HG03095 (cell line): ENCODE results near the gene FHIT.

Source experiments
- ATAC-seq: cut with Tn5 transposase; IDR thresholded peaks from one replicate; pipeline ENCODE4 v1.9.1; 2021; ENCODE audit warnings: moderate library complexity; ENCODE audit not compliant: unreplicated experiment

The FHIT gene

GRCh38 chr3:59930170-59930569 lies 1321.1 kb downstream of the FHIT start:
- no peak for ATAC-seq

- ATAC-seq = no peak
These were observed 1324.2 kb downstream of the FHIT start for GRCh38 chr3:59927056-59927455.

DNA sequence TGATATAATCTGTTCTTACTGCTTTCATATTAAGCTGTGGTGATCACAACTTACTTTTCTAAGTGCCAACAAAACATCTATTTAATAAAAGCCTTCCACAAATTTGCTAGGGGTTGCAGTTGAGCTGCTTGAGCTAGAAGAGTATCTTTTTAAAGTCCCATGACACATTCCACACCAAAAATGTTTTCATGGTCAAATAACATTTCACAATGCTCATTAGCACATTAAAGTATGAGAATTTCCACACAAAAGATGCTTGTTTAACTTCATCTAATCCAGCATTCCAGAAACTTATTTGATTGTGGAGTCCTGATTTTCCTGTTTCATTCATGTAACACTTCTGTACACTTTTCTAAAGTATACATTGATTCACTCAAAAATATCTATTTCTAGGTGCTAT lies 1325.3 kb downstream of the FHIT start:
- no peak for ATAC-seq

DNA sequence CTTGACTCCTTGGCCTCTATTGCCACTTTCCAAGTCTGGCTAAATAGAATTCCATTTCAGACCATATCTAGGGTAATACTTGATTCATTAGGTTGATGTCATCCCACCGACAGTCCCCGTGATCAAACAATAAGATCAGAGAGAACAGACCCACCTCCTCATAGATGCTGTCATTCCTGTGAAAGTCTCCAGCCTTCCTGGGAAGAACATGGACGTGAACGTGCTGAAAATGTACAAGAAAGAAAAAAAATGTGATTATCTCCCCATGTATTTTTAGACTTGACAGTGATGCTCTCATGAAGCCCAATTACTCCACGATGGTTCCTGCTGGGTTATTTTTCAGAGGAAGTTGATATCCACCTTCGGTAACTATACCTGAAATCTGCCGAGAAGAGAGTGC lies 1329.1 kb downstream of the FHIT start:
- no peak for ATAC-seq

- ATAC-seq = no peak
These were observed 1330.4 kb downstream of the FHIT start for GRCh38 chr3:59920822-59921221.

- no peak for ATAC-seq
These were observed 1331.7 kb downstream of the FHIT start for GRCh38 chr3:59919586-59919985.

DNA sequence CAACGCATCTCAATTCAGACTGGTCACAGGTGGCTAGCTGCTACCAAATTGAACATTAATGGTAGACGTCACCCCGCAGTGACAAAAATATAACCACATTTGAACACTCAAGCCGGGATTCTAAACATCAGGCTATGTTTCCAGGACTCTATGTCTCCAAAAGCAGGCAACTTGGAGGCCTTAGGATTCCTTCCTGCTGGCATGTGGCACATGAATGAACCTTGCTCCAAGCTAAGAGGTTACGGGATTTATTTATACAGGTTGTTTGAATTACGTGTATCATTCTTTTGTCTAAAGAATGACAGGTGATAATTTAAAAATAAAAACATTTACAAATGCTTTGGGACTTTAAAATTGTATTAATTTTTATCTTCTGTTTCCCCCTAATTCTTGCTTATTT lies 1337.0 kb downstream of the FHIT start:
- ATAC-seq = no peak

GRCh38 chr3:59913645-59914044 lies 1337.6 kb downstream of the FHIT start:
- no peak for ATAC-seq

DNA sequence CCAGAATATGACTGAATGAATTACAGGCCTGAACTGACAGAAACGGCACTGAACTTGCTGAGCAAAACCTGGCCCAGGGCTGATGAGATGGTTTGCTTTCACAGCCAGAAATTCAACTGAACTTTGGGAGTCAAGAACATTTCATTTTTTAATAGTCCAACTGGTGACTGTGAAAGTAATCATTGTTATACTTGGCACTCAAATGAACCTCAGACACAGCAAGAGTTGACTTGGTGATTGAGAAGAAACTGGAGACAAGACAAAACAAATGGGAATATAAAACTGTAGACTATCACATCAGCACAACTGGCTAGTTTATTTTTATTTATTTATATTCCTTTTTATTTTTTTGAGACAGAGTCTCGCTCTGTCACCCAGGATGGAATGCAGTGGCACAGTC lies 1342.6 kb downstream of the FHIT start:
- no peak for ATAC-seq

GRCh38 chr3:59908280-59908679 lies 1343.0 kb downstream of the FHIT start:
- ATAC-seq = no peak

- no peak for ATAC-seq
These were observed 1347.0 kb downstream of the FHIT start for GRCh38 chr3:59904296-59904695.

- no peak for ATAC-seq
These were observed 1352.2 kb downstream of the FHIT start for GRCh38 chr3:59899061-59899460.

DNA sequence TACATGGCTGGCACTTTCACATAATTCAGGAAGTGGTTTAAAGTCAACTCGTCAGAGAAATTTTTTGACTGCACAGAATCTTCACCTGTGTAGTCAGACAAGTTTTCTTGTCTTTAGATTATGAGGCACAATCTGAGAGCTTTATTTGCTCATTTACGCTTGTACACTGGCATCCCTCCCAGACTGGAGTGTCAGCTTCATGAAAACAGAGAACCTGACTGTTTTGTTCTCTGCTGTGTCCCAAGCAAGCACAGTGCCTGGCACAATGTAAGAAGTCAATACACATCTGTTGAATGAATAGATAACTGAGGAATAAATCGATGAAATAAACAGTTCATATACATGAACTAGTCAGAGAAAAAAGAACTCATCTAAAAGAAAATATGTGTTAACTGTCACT lies 1355.3 kb downstream of the FHIT start:
- no peak for ATAC-seq

DNA sequence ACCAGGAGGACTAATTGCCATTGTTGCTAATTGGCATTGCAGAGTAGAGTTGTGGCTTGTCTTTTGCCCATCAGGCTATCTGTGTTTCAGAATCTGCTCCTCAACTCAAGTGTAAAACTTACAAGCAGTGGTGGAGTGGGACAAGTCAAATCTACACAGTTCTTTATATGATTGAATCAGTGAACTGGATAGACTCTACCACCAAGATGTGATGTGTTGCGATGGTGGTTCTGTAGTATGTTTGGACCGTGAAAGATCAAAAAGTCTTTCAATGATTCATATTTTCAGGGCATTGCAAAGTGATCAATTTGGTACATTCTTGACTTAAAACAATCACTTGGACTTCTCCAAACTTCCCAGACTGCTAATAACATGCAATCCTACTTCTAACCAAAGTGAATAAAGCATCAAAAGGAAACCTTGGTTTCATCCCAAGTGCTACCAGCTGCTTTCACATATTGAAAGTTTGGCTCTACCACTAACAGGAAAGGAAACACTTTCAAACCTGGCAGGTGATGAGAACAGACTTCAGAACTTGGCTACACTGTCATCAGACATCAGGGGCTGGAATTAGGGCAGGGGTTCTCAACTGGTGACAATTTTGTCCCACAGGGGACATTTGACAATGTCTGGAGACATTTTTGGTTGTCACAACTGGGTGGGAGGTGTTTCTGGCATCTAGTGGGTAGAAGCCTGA lies 1356.7 kb downstream of the FHIT start:
- no peak for ATAC-seq

DNA sequence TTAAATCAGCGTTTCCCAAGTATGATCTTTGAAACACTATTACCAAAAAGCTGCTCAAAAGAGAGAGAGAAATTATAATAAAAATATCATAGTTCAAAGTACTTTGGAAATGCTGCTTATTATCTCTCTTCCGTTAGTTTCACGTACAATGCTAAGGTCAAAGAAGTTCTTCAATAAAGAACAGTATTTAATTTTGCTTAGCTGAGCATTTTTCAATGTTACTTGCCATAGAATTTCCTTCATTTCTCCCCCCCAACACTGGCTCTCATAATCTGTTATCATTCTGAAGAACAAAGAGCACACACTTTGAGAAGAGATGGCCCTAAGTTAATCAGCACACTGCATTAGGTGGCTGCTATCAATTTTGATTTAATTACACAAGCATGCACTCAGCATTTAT lies 1360.6 kb downstream of the FHIT start:
- ATAC-seq = no peak

- ATAC-seq = no peak
These were observed 1364.5 kb downstream of the FHIT start for GRCh38 chr3:59886790-59887189.

DNA sequence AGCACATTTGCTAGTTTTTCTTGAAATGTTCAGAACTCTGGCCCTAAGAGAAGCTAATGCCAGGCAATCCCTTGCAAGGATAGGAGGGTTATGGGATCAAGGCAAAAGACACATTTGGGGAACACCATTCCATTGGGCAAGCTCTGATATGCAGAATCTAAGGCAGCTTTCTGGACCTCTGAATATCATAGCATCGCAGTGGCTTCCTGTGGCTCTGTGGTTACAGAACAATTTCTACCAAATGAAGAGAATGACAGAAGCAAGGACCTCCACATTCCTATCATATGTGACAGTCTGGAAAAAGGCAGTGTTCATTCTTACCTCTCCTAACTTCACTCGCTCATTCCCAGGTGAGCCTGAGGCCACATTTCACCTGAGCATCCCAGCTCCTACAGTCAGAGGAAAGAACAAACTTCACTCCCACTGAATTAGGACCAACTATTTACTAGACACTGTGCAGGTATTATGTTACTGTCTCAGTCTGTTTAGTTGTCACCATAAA lies 1365.3 kb downstream of the FHIT start:
- ATAC-seq = no peak

DNA sequence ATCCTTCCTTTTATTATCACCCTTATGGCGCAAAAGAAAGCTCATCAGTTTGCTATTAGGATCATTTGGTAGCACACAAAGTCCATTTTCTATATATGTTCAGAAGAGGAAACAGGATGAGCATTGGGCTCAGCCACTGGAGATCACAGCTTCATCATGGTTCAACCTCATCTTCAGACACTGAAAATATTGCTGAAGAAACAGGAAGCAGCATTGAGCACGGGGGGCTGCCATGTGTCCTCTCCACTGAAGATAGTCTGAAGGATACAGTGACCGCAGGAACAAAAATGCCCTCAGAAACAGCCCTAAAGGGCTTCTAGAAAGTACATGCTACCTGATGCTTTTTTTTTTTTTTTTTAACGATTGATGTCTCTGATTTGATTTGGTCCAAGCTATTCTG lies 1366.2 kb downstream of the FHIT start:
- no peak for ATAC-seq

- no peak for ATAC-seq
These were observed 1366.8 kb downstream of the FHIT start for GRCh38 chr3:59884409-59884808.

DNA sequence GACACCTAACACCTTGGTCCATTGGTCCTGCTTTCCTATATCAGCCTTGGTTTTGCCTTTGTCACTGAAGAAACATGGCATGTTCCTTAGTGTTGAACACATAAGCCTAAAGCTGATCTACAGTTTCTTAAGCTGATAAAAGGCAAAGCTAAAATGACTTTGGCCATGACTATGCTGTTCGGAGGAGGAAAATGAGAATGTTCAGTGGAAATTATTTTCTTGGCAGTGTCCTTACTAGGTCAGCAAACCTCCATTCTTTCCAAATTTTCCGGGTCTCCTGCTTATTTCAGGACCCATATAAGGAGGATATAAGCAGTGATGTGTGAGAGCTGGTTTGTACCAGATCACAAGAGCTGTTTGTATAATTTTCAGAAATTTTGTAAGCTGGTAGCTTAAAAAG lies 1368.5 kb downstream of the FHIT start:
- ATAC-seq = no peak

- ATAC-seq = no peak
These were observed 1370.5 kb downstream of the FHIT start for GRCh38 chr3:59880717-59881116.

DNA sequence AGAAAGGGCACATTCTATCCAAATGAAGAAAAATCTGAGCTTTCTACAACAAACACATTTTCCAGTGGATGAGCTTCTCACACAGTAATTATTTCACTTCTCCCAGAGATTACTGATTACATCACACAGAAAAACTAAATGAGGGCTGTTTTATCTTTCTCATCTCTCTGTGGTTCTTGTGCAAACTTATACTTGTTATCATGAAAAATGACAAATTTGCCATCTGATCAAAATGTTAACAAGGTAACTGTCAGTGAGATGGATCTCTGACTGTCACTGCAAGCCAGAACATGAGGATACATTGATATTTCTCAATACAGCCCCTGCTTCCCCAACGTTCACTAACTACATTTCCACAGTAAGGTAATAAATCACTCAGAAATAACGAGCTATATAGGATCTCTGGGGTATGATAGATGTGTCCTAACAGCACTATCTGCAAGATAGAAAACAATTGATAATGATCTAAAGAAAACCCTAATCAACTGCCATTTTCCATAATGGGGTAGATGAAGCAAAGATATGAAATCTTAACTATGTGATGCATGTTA lies 1372.1 kb downstream of the FHIT start:
- ATAC-seq = no peak

DNA sequence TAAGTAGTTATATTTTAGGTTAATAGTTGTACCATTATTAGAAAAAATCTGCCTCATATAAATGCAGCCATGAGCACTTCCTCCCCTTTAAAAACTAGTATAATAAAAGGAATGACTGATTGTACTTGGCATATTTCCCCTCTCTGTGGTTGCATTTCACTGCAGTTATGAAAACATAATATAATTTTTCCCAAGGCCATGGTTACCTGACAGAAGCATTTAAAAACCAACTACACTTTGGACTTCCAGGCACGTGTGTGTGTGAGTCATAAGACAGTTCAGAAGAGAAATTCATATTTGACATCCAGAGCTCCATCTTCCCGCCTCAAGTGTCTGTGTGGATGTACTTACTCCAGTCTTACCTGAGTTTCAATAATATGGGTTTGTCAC lies 1373.2 kb downstream of the FHIT start:
- no peak for ATAC-seq
